ENCODE measurements around the gene CTAG1B.
"Not testable (repeated sequence)": the region's sequence is repeated elsewhere in the genome, so short reads cannot be mapped to it uniquely, and the experiment has no call there.

GRCh38 chrX:154590415-154590814, 28.7 kb downstream of the CTAG1B start:
- not testable (repeated sequence) for TF ChIP-seq CTCF, POLR2A (IDR thresholded peaks at IDR 0.05)
